Endothelial cell of umbilical vein (primary cell): ENCODE measurements around the gene FAM222B. TPM values are rescaled to one million over a fixed set of nuclear protein-coding genes. Genes with fewer than 3 reads are reported as not detected.

ENCODE experiments used
- BruUV-seq: library from RNA; stranded (reverse); fragments of 400-500 nt; replicated peaks from 2 replicates; lab custom pipeline; 2021; lab: Mats Ljungman, UMichigan
- CTCF ChIA-PET: fragments of 300-600, 350-600 bp; sonication (Branson Sonifier 250); formaldehyde crosslinking; loops from one replicate; lab custom pipeline; 2021; ENCODE audit warnings: antibody characterized with exemption, inconsistent platforms; lab: Charles Lee
- POLR2A ChIA-PET: fragments of 300-600, 350-600 bp; sonication (Branson Sonifier 250); formaldehyde crosslinking; loops from one replicate; lab custom pipeline; 2021; ENCODE audit warnings: antibody characterized with exemption, inconsistent platforms; lab: Charles Lee
- DNase-seq: peaks from one replicate; pipeline ENCODE4 v3.0.0-alpha.2; 2011; ENCODE audit warnings: low read depth, low spot score
- FAIRE-seq: peaks from 2 replicates; lab custom pipeline; 2011; peaks lifted over from hg19 to GRCh38; lab: Jason Lieb, UNC
- H2AFZ ChIP-seq: 2 replicates; pipeline ENCODE4 v1.6.0; 2012; ENCODE audit warnings: low read depth, low read length, control low read depth, inconsistent platforms
- H3K27ac ChIP-seq: 2 replicates; pipeline ENCODE4 v1.5.1; 2011; ENCODE audit warnings: low read depth, mild to moderate bottlenecking, control low read depth, low read length, moderate library complexity; ENCODE audit not compliant: insufficient read depth
- H3K27me3 ChIP-seq, 2 experiments: 2 replicates each; pipeline versions ENCODE4 v1.6.0 to v1.6.1; 2011; ENCODE audit warnings: low read length in 2 of 2, mixed read lengths in 1 of 2; ENCODE audit not compliant: control insufficient read depth in 2 of 2, insufficient read depth in 2 of 2
- H3K36me3 ChIP-seq, 2 experiments: 2 replicates in 1 of 2; 3 replicates in 1 of 2; pipeline ENCODE4 v1.5.1; 2011; ENCODE audit warnings: low read length in 2 of 2, mild to moderate bottlenecking in 1 of 2, moderate library complexity in 1 of 2; ENCODE audit not compliant: control insufficient read depth in 2 of 2, insufficient read depth in 2 of 2; ENCODE audit errors: extremely low read depth in 1 of 2
- H3K4me1 ChIP-seq: 3 replicates; pipeline ENCODE4 v1.5.1; 2011; ENCODE audit warnings: mild to moderate bottlenecking, low read length; ENCODE audit not compliant: control insufficient read depth, insufficient read depth; ENCODE audit errors: extremely low read depth
- H3K4me2 ChIP-seq: 2 replicates; pipeline ENCODE4 v1.6.1; 2011; ENCODE audit warnings: low read length, control low read depth, mixed read lengths; ENCODE audit not compliant: insufficient read depth
- H3K4me3 ChIP-seq, 3 experiments: fragments of 200-600 bp in 1 of 3; sonication (generic), shearing (Covaris generic) in 1 of 3; replicated peaks in 1 of 3; 2 replicates each; pipeline ENCODE4 v1.5.1; 2011 to 2016; ENCODE audit warnings: control low read depth in 3 of 3, low read length in 3 of 3, mild to moderate bottlenecking in 2 of 3, inconsistent platforms in 1 of 3, low read depth in 1 of 3, moderate library complexity in 1 of 3; ENCODE audit not compliant: insufficient read depth in 1 of 3
- H3K79me2 ChIP-seq: 2 replicates; pipeline ENCODE4 v1.6.0; 2012; ENCODE audit warnings: low read length, inconsistent platforms; ENCODE audit not compliant: control insufficient read depth, insufficient read depth
- H3K9ac ChIP-seq: replicated peaks from 2 replicates; pipeline ENCODE3; 2011; ENCODE audit warnings: low read length, control low read depth; ENCODE audit not compliant: insufficient read depth; ENCODE audit errors: extremely low read depth
- H3K9me1 ChIP-seq: replicated peaks from 3 replicates; pipeline ENCODE4 v1.6.0; 2011; ENCODE audit warnings: mild to moderate bottlenecking, low read length; ENCODE audit not compliant: control insufficient read depth, insufficient read depth; ENCODE audit errors: extremely low read depth
- H3K9me3 ChIP-seq: replicated peaks from 2 replicates; pipeline ENCODE4 v1.5.1; 2012; ENCODE audit warnings: low read length, inconsistent platforms; ENCODE audit not compliant: control insufficient read depth, insufficient read depth
- H4K20me1 ChIP-seq: replicated peaks from 2 replicates; pipeline ENCODE3; 2011; ENCODE audit warnings: mild to moderate bottlenecking, low read length; ENCODE audit not compliant: control insufficient read depth, insufficient read depth; ENCODE audit errors: extremely low read depth
- EZH2 ChIP-seq: IDR thresholded peaks from 2 replicates; pipeline ENCODE4 v1.6.1; 2012; ENCODE audit warnings: borderline replicate concordance, low read depth, mild to moderate bottlenecking, moderate library complexity, low read length, inconsistent platforms; ENCODE audit not compliant: severe bottlenecking
- FOS ChIP-seq: IDR thresholded peaks from 2 replicates; pipeline ENCODE4 v1.6.1; 2011; ENCODE audit warnings: mild to moderate bottlenecking, low read length, moderate library complexity, borderline replicate concordance; ENCODE audit not compliant: insufficient read depth
- GATA2 ChIP-seq: IDR thresholded peaks from 2 replicates; pipeline ENCODE4 v1.7.0; 2011; ENCODE audit warnings: low read depth, mild to moderate bottlenecking, moderate library complexity, mixed read lengths, low read length; ENCODE audit not compliant: insufficient read length, insufficient read depth
- JUN ChIP-seq: IDR thresholded peaks from 2 replicates; pipeline ENCODE4 v1.6.1; 2011; ENCODE audit warnings: borderline replicate concordance, low read depth; ENCODE audit not compliant: insufficient read length, insufficient read depth
- MYC ChIP-seq: IDR thresholded peaks from one replicate; pipeline ENCODE4 v1.6.1; 2011; ENCODE audit warnings: mild to moderate bottlenecking, low read depth, low read length
- POLR2A ChIP-seq: IDR thresholded peaks from 2 replicates; pipeline ENCODE4 v1.6.1; 2012; ENCODE audit warnings: low read depth, mild to moderate bottlenecking, control low read depth, low read length
- POLR2AphosphoS5 ChIP-seq: IDR thresholded peaks from 2 replicates; pipeline ENCODE4 v1.6.1; 2012; ENCODE audit warnings: low read depth, mild to moderate bottlenecking, control low read depth, low read length, moderate library complexity; ENCODE audit not compliant: insufficient read depth
- dilution Hi-C: fragments of 300-500 bp; cut with MboI; formaldehyde crosslinking; loops from one replicate; pipeline ENCODE4 v1.15.0; 2019; ENCODE audit warnings: low sequenced_read_pairs; ENCODE audit not compliant: extremely low pct_ligation_motif_present
- intact Hi-C: fragments of 100-400 bp; cut with micrococcal nuclease; formaldehyde crosslinking; loops from one replicate; pipeline ENCODE4 v1.10.0; 2022
- polyA plus RNA-seq, 4 experiments: library from polyadenylated mRNA; depleted of rRNA in 3 of 4; stranded (reverse) in 3 of 4; unstranded in 1 of 4; fragments of >200 nt; gene quantifications; 2 replicates each; pipeline versions ENCODE4 v1.2.1 to v1.2.3, GENCODE V29; 2011 to 2012; ENCODE audit warnings: missing spikeins in 1 of 4
- total RNA-seq: library from RNA; stranded (reverse); gene quantifications from 2 replicates; pipeline ENCODE4 v1.2.3, GENCODE V29; 2021
- TF ChIP-seq, protein P1 (sequence below), 2 donors: IDR thresholded peaks; 1 replicate in 1 of 2; 2 replicates in 1 of 2; pipeline ENCODE4 v1.5.1; 2011; ENCODE audit warnings: low read length in 2 of 2, mild to moderate bottlenecking in 2 of 2, moderate library complexity in 2 of 2, control low read depth in 1 of 2, inconsistent platforms in 1 of 2, low read depth in 1 of 2; ENCODE audit not compliant: insufficient read depth in 1 of 2; ENCODE audit errors: extremely low read depth in 1 of 2
- TF ChIP-seq, protein P2 (sequence below): IDR thresholded peaks from 2 replicates; pipeline ENCODE4 v1.6.1; 2011; ENCODE audit not compliant: insufficient read depth, insufficient read length

The FAM222B gene
- total and polyA plus RNA-seq, 2 donors (not counting 3 experiments of a cell fraction or from before 2014, with no cell fraction given), result 21.1 to 30.6 TPM

DNA sequence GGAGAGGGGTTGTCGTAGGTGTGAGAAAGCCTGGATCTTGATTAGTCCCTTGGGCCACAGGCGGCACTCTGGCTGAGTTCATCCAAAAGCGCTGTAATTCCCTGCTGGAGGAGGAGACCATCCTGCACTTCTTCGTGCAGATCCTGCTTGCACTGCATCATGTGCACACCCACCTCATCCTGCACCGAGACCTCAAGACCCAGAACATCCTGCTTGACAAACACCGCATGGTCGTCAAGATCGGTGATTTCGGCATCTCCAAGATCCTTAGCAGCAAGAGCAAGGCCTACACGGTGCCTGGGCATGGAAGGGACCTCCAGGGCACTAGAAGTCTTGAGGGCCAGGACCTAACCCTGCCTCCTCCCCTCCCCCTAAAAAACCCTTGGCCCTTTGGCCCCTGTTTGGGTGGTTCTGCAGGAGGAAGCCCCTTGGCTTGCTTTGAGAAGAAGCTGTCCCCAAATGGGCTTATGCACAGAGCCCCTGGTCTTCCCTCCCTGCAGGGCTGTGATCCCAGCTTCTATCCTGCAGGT is 107.8 kb downstream of the FAM222B start:
- no peaks in the 10 kb centered on the region for H4K20me1 ChIP-seq
- H3K27me3 ChIP-seq, result no peaks in the 10 kb centered on the region
- FAIRE-seq (no peak), DNase-seq (no peak)
- intact Hi-C loops, result no loop called here
- H3K4me3 ChIP-seq, result no peak overlapping the region
- H3K36me3 ChIP-seq, result no peaks in the 10 kb centered on the region
- H3K9me3 ChIP-seq, result no peaks in the 10 kb centered on the region
- H3K9ac ChIP-seq, result no peak overlapping the region
- no peaks in the 10 kb centered on the region for H3K79me2 ChIP-seq
- H3K4me1 ChIP-seq, result no peaks in the 10 kb centered on the region
- no peaks in the 10 kb centered on the region for H3K9me1 ChIP-seq
- POLR2A ChIA-PET, result no interaction called here
- TF ChIP-seq POLR2AphosphoS5, result no peak
- TF ChIP-seq, protein P1, sequence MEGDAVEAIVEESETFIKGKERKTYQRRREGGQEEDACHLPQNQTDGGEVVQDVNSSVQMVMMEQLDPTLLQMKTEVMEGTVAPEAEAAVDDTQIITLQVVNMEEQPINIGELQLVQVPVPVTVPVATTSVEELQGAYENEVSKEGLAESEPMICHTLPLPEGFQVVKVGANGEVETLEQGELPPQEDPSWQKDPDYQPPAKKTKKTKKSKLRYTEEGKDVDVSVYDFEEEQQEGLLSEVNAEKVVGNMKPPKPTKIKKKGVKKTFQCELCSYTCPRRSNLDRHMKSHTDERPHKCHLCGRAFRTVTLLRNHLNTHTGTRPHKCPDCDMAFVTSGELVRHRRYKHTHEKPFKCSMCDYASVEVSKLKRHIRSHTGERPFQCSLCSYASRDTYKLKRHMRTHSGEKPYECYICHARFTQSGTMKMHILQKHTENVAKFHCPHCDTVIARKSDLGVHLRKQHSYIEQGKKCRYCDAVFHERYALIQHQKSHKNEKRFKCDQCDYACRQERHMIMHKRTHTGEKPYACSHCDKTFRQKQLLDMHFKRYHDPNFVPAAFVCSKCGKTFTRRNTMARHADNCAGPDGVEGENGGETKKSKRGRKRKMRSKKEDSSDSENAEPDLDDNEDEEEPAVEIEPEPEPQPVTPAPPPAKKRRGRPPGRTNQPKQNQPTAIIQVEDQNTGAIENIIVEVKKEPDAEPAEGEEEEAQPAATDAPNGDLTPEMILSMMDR (IDR thresholded peaks at IDR 0.05; ENCODE audit: extremely low read depth in 1 of 2, insufficient read depth in 1 of 2, low read depth in 1 of 2, low read length in 2 of 2), result no peak
- no peak for TF ChIP-seq MYC
- TF ChIP-seq EZH2, result no peak
- TF ChIP-seq, protein P2, sequence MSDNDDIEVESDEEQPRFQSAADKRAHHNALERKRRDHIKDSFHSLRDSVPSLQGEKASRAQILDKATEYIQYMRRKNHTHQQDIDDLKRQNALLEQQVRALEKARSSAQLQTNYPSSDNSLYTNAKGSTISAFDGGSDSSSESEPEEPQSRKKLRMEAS, result no peak
- TF ChIP-seq POLR2A, result no peak
- no peak for TF ChIP-seq FOS
- TF ChIP-seq JUN, result no peak
- TF ChIP-seq GATA2, result no peak
- no peak overlapping the region for H3K4me2 ChIP-seq
- BruUV-seq, result no TSS peak
- CTCF ChIA-PET, result interaction anchor here (1.4 to 13.7 kb wide), 2 partner anchors 8 to 12 kb away, joined by 8 to 602 read pairs; partner anchors contain the start of gene TRAF4
- H2AFZ ChIP-seq, result no peak overlapping the region
- no peak overlapping the region for H3K27ac ChIP-seq
- dilution Hi-C loops, result no loop called here
